K562 (cell line): Measurements from ENCODE around the gene SLC5A2. TPM values are rescaled to one million over a fixed set of nuclear protein-coding genes. Genes with fewer than 3 reads are reported as not detected.
A peak's percentile ranks its signal among the peaks of the same experiment; 100 is the strongest.

Experiments used
- ATAC-seq: fragments of 200-7000 bp; cut with Tn5 transposase; 3 replicates; pipeline ENCODE4 v1.9.1; 2020; ENCODE audit warnings: moderate library complexity
- BruUV-seq: library from RNA; stranded (reverse); fragments of 400-500 nt; replicated peaks from 2 replicates; lab custom pipeline; 2021; lab: Mats Ljungman, UMichigan
- CTCF ChIA-PET: fragments of 300-600 bp; formaldehyde crosslinking; extraction: SDS; loops from one replicate; lab custom pipeline; 2021; ENCODE audit warnings: low intra/inter-chr PET ratio; lab: Yijun Ruan, JAX
- POLR2A ChIA-PET: fragments of 300-600, 350-650 bp; sonication (Branson Sonifier 250); formaldehyde crosslinking; extraction: SDS; loops from one replicate; lab custom pipeline; 2021; ENCODE audit warnings: antibody characterized with exemption, inconsistent platforms; lab: Yijun Ruan, JAX
- DNase-seq, 4 experiments: peaks; one replicate each; pipeline versions ENCODE4 v3.0.0 to v3.0.0-alpha.2; 2011 to 2018; ENCODE audit warnings: low spot score in 3 of 4, mixed read lengths in 3 of 4; ENCODE audit errors: extremely low read depth in 1 of 4
- FAIRE-seq: peaks from 2 replicates; lab custom pipeline; 2011; peaks lifted over from hg19 to GRCh38; lab: Jason Lieb, UNC
- H2AFZ ChIP-seq: 2 replicates; pipeline ENCODE4 v1.6.0; 2011; ENCODE audit warnings: low read depth, low read length, control low read depth, inconsistent platforms
- H3K27ac ChIP-seq: fragments of 200-600 bp; 3 replicates; pipeline ENCODE4 v1.8.0; 2011; ENCODE audit warnings: low read depth, mild to moderate bottlenecking, control low read depth, inconsistent platforms, low read length, moderate library complexity, mixed read lengths; ENCODE audit errors: extremely low read depth
- H3K27me3 ChIP-seq, 2 experiments: fragments of 300-600 bp in 1 of 2; 2 replicates in 1 of 2; 3 replicates in 1 of 2; pipeline versions ENCODE4 v1.6.0 to v1.8.0; 2011; ENCODE audit warnings: inconsistent platforms in 2 of 2, low read length in 2 of 2, mild to moderate bottlenecking in 1 of 2, mixed read lengths in 1 of 2, moderate library complexity in 1 of 2; ENCODE audit not compliant: control insufficient read depth in 2 of 2, insufficient read depth in 2 of 2
- H3K36me3 ChIP-seq: fragments of 300-600 bp; 3 replicates; pipeline ENCODE4 v1.8.0; 2011; ENCODE audit warnings: mild to moderate bottlenecking, low read length, inconsistent platforms; ENCODE audit not compliant: control insufficient read depth, insufficient read depth
- H3K4me1 ChIP-seq, 2 experiments: fragments of 200-600 bp in 1 of 2; replicated peaks in 1 of 2; 2 replicates in 1 of 2; 3 replicates in 1 of 2; pipeline versions ENCODE4 v1.5.1 to v1.8.0; 2011; ENCODE audit warnings: inconsistent platforms in 2 of 2, low read length in 2 of 2, mild to moderate bottlenecking in 1 of 2, mixed read lengths in 1 of 2, moderate library complexity in 1 of 2; ENCODE audit not compliant: control insufficient read depth in 2 of 2, insufficient read depth in 2 of 2
- H3K4me2 ChIP-seq: 2 replicates; pipeline ENCODE4 v1.6.1; 2011; ENCODE audit warnings: low read length, control low read depth, inconsistent platforms, mixed read lengths; ENCODE audit not compliant: insufficient read depth
- H3K4me3 ChIP-seq: fragments of 200-600 bp; sonication (generic), shearing (Covaris generic); 2 replicates; pipeline ENCODE4 v1.5.1; 2016; ENCODE audit warnings: control low read depth, inconsistent platforms
- H3K79me2 ChIP-seq: fragments of 200-600 bp; 3 replicates; pipeline ENCODE4 v1.8.0; 2011; ENCODE audit warnings: low read length, inconsistent platforms; ENCODE audit not compliant: control insufficient read depth, insufficient read depth
- H3K9ac ChIP-seq, 2 experiments: 2 replicates each; pipeline versions ENCODE4 v1.6.0 to v1.6.1; 2011; ENCODE audit warnings: low read depth in 2 of 2, low read length in 2 of 2, control low read depth in 1 of 2, inconsistent platforms in 1 of 2, mild to moderate bottlenecking in 1 of 2, mixed read lengths in 1 of 2; ENCODE audit not compliant: insufficient read depth in 1 of 2
- H3K9me1 ChIP-seq: one replicate; pipeline ENCODE4 v1.6.0; 2011; ENCODE audit warnings: inconsistent platforms, mild to moderate bottlenecking, low read length, moderate library complexity; ENCODE audit not compliant: control insufficient read depth, insufficient read depth
- H3K9me3 ChIP-seq: replicated peaks from 2 replicates; pipeline ENCODE4 v1.5.1; 2011; ENCODE audit warnings: low read depth, low read length, inconsistent platforms; ENCODE audit not compliant: control insufficient read depth, insufficient read depth
- H4K20me1 ChIP-seq: replicated peaks from 2 replicates; pipeline ENCODE4 v1.6.1; 2011; ENCODE audit warnings: low read length, inconsistent platforms, mixed read lengths; ENCODE audit not compliant: control insufficient read depth, insufficient read depth
- PCBP1 ChIP-seq: fragments of 200-400 bp; formaldehyde crosslinking; IDR thresholded peaks from 2 replicates; pipeline ENCODE4 v1.6.1; 2018; ENCODE audit warnings: mild to moderate bottlenecking, low read depth, low read length; ENCODE audit not compliant: poor library complexity, severe bottlenecking
- SAFB2 ChIP-seq: fragments of 200-400 bp; formaldehyde crosslinking; IDR thresholded peaks from 2 replicates; pipeline ENCODE4 v1.6.1; 2018; ENCODE audit warnings: borderline replicate concordance, low read length, low read depth, moderate library complexity; ENCODE audit not compliant: severe bottlenecking
- ZNF224 ChIP-seq: sonication (generic); formaldehyde crosslinking; IDR thresholded peaks from 2 replicates; pipeline ENCODE4 v1.8.0; 2022; ENCODE audit warnings: mild to moderate bottlenecking, missing genetic modification reagents
- ZNF76 ChIP-seq: fragments of 250-450 bp; sonication (Bioruptor Pico); IDR thresholded peaks from 2 replicates; pipeline ENCODE4 v1.4.0; 2020; ENCODE audit warnings: mild to moderate bottlenecking, moderate library complexity, borderline replicate concordance
- ZSCAN32 ChIP-seq: fragments of 450-650 bp; formaldehyde crosslinking; IDR thresholded peaks from 2 replicates; pipeline ENCODE4 v1.4.0; 2020; ENCODE audit warnings: mild to moderate bottlenecking, moderate library complexity
- WGBS: fragments of 100-300 bp; shearing (Covaris generic); methylation state at CpG from one replicate; pipeline ENCODE4 v1.1.6; 2016; ENCODE audit warnings: low coverage, mixed read lengths; ENCODE audit not compliant: insufficient coverage; ENCODE audit errors: missing lambda C conversion rate; 5-methylcytosine and 5-hydroxymethylcytosine counted together
- in situ Hi-C: fragments of 300-500 bp; cut with MboI; formaldehyde crosslinking; loops from 4 replicates; pipeline ENCODE4 v1.15.0; 2018; ENCODE audit warnings: inconsistent platforms, mixed read lengths
- intact Hi-C: fragments of 100-400 bp; cut with micrococcal nuclease; formaldehyde crosslinking; loops from 2 replicates; pipeline ENCODE4 v1.14.2; 2022
- polyA plus RNA-seq, 8 experiments: library from polyadenylated mRNA; depleted of rRNA in 4 of 8; stranded (reverse) in 5 of 8; unstranded in 3 of 8; fragments of >200 nt; fragmentation: Nextera tagmentation in 2 of 8; fragmentation: Illumina TruSeq in 1 of 8; extraction: Ambion mirVana in 2 of 8; extraction: Trizol in 1 of 8; gene quantifications; 2 replicates each; pipeline versions ENCODE4 v1.2.1 to v1.2.3, GENCODE V29; 2011 to 2014; ENCODE audit warnings: inconsistent platforms in 1 of 8, missing spikeins in 1 of 8
- total RNA-seq, 7 experiments: library from RNA; depleted of rRNA in 6 of 7; stranded (reverse); fragments of >200 nt in 6 of 7; fragmentation: Illumina TruSeq in 2 of 7; extraction: Trizol in 2 of 7; gene quantifications; 2 replicates each; pipeline versions ENCODE4 v1.2.1 to v1.2.3, GENCODE V29; 2011 to 2021; ENCODE audit warnings: low replicate concordance in 1 of 7
- TF ChIP-seq, protein P1 (sequence below): sonication (generic); formaldehyde crosslinking; IDR thresholded peaks from 2 replicates; pipeline ENCODE4 v1.8.0; 2022; ENCODE audit warnings: mild to moderate bottlenecking, missing genetic modification reagents

SLC5A2 gene
- total and polyA plus RNA-seq, 9 of the 15 experiments (the other 6 are each of a cell fraction or from before 2014, with no cell fraction given) = 0.07 to 2.7 (median 2.2) TPM; not detected in 6

DNA sequence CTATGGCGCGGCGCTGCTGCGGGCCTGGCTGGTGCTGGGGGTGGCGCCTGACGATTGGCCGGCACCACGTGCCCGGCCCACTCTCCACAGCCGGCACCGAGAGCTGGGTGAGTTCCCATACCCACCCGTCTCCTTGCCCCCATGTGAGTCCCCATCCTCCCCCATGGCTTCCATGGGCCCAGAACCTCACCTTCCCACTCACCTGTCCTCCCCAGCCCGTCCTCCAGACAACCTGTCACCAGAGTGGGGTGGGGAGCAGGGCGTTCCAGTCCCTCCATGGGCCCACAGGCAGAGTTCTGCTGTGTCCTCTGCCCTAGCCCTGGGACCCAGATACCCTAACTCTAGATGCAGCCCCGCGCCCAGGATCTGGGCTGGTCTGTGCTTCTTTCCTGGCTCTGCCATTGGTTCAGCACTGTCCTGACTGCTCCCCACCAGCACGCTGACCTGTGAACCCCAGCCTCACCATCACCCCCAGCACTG lies 18.1 kb upstream of the SLC5A2 start:
- ATAC-seq (no peak), FAIRE-seq (no peak), DNase-seq (no peak)
- Histone ChIP-seq H3K79me2 (peaks cover 13% of the 10 kb centered on the region; the same call in 2 of the 3 replicates), H3K9me3 (no peaks in the 10 kb centered on the region), H3K27me3 (no peaks in the 10 kb centered on the region), H3K36me3 (peaks cover 48% of the 10 kb centered on the region; the same call in 2 of the 3 replicates), H2AFZ (no peak overlapping the region), H3K9me1 (no peaks in the 10 kb centered on the region), H3K4me3 (no peak overlapping the region), H3K4me1 (peaks cover 4 to 21% of the 10 kb centered on the region in 2 experiments; a peak in 4 of 5 replicates), H4K20me1 (no peaks in the 10 kb centered on the region), H3K4me2 (no peak overlapping the region), H3K9ac (no peak overlapping the region), H3K27ac (no peak overlapping the region)
- CTCF ChIA-PET = no interaction called here
- TF ChIP-seq ZSCAN32 (CRISPR knock-in tag) (no peak), PCBP1 (peak; percentile 35)
- POLR2A ChIA-PET = no interaction called here
- WGBS = 94% methylated on average over 7 of the region's 17 CpGs
- intact Hi-C loops = no loop called here
- in situ Hi-C loops = no loop called here
- no TSS peak for BruUV-seq

DNA sequence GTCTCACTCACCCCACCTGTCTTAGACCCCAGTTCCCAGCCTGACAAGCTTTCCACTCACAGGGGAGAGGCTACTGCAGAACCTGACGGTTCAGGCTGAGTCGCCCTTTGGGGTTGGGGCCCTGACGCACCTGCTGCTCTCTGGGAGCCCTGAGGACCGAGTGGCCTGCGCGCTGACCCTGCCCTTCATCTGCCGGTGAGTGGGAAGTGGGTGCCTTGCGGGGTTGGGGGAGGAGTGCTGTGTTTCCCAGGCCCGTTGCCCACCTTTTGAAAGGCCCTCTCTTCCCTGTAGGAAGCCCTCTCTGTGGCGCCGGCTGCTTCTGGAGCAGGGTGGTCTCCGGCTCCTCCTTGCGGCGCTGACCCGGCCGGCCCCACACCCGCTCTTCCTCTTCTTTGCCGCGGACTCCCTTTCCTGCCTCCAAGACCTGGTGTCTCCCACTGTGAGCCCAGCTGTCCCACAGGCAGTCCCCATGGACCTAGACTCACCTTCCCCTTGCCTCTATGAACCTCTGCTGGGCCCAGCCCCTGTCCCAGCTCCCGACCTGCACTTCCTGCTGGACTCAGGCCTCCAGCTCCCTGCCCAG lies 17.0 kb upstream of the SLC5A2 start:
- no TSS peak for BruUV-seq
- 77% methylated on average over 12 of the region's 20 CpGs for WGBS
- TF ChIP-seq SAFB2 = no peak
- TF ChIP-seq, protein P1, sequence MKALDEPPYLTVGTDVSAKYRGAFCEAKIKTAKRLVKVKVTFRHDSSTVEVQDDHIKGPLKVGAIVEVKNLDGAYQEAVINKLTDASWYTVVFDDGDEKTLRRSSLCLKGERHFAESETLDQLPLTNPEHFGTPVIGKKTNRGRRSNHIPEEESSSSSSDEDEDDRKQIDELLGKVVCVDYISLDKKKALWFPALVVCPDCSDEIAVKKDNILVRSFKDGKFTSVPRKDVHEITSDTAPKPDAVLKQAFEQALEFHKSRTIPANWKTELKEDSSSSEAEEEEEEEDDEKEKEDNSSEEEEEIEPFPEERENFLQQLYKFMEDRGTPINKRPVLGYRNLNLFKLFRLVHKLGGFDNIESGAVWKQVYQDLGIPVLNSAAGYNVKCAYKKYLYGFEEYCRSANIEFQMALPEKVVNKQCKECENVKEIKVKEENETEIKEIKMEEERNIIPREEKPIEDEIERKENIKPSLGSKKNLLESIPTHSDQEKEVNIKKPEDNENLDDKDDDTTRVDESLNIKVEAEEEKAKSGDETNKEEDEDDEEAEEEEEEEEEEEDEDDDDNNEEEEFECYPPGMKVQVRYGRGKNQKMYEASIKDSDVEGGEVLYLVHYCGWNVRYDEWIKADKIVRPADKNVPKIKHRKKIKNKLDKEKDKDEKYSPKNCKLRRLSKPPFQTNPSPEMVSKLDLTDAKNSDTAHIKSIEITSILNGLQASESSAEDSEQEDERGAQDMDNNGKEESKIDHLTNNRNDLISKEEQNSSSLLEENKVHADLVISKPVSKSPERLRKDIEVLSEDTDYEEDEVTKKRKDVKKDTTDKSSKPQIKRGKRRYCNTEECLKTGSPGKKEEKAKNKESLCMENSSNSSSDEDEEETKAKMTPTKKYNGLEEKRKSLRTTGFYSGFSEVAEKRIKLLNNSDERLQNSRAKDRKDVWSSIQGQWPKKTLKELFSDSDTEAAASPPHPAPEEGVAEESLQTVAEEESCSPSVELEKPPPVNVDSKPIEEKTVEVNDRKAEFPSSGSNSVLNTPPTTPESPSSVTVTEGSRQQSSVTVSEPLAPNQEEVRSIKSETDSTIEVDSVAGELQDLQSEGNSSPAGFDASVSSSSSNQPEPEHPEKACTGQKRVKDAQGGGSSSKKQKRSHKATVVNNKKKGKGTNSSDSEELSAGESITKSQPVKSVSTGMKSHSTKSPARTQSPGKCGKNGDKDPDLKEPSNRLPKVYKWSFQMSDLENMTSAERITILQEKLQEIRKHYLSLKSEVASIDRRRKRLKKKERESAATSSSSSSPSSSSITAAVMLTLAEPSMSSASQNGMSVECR (CRISPR knock-in tag) = no peak
- TF ChIP-seq ZNF76 (CRISPR knock-in tag) = no peak
- no peak for TF ChIP-seq ZNF224 (CRISPR knock-in tag)

More for the DNA sequence above, 17.0 kb upstream of the SLC5A2 start:
- CTCF ChIA-PET = interaction anchor here (0.6 kb wide), 1 partner anchor 234 kb away, joined by 5 read pairs; no protein-coding TSS in a partner anchor
- H3K9me3 ChIP-seq = no peaks in the 10 kb centered on the region
- in situ Hi-C loops = no loop called here
- DNase-seq = peak in 1 of 4 experiments; percentile 4
- H3K79me2 ChIP-seq = peaks cover 5% of the 10 kb centered on the region; the same call in 1 of the 3 replicates
- no peak overlapping the region for H3K4me2 ChIP-seq
- POLR2A ChIA-PET = no interaction called here
- H3K9ac ChIP-seq = 0 out of 4 replicates have a peak overlapping the region, but pooled peaks of 1 of the 2 experiments have one; percentile 35
- no peaks in the 10 kb centered on the region for H4K20me1 ChIP-seq
- H2AFZ ChIP-seq = no peak overlapping the region
- no peak for ATAC-seq
- no peaks in the 10 kb centered on the region for H3K9me1 ChIP-seq
- H3K27me3 ChIP-seq = no peaks in the 10 kb centered on the region
- no peak overlapping the region for H3K4me3 ChIP-seq
- no peak for FAIRE-seq
- H3K36me3 ChIP-seq = peaks cover 48% of the 10 kb centered on the region; the same call in 2 of the 3 replicates
- intact Hi-C loops = no loop called here
- no peak overlapping the region for H3K27ac ChIP-seq
- peaks cover 0 to 21% of the 10 kb centered on the region in 2 experiments; a peak in 1 of 5 replicates for H3K4me1 ChIP-seq
